B cell (primary cell): ENCODE data around the gene AHNAK. TPM values are rescaled to one million over a fixed set of nuclear protein-coding genes. Genes with fewer than 3 reads are reported as not detected.
A peak's percentile ranks its signal among the peaks of the same experiment; 100 is the strongest.

Source experiments
- ATAC-seq: fragments of 200-7000 bp; cut with Tn5 transposase; one replicate; pipeline ENCODE4 v1.10.0; 2021; ENCODE audit warnings: low read depth, mild to moderate bottlenecking, moderate number of reproducible peaks, moderate library complexity
- CTCF ChIA-PET: fragments of 350-600 bp; sonication (Branson Sonifier 250); formaldehyde crosslinking; loops from one replicate; lab custom pipeline; 2021; ENCODE audit warnings: antibody characterized with exemption, inconsistent platforms; lab: Charles Lee
- POLR2A ChIA-PET: fragments of 350-600 bp; sonication (Branson Sonifier 250); formaldehyde crosslinking; loops from one replicate; lab custom pipeline; 2021; ENCODE audit warnings: antibody characterized with exemption; lab: Charles Lee
- DNase-seq: peaks from one replicate; pipeline ENCODE4 v3.0.0; 2013
- H2AFZ ChIP-seq: 2 replicates; pipeline ENCODE4 v1.6.1; 2012; ENCODE audit warnings: mild to moderate bottlenecking, low read depth, low read length; ENCODE audit not compliant: insufficient read depth, poor library complexity, severe bottlenecking
- H3K27ac ChIP-seq, 2 donors: 1 replicate in 1 of 2; 2 replicates in 1 of 2; pipeline ENCODE4 v1.5.1; 2012 to 2013; ENCODE audit warnings: low read length in 2 of 2, mild to moderate bottlenecking in 2 of 2, moderate library complexity in 1 of 2
- H3K27me3 ChIP-seq, 4 experiments: fragments of 200-600 bp in 1 of 4; sonication (generic) in 1 of 4; replicated peaks in 1 of 4; 1 replicate in 2 of 4; 2 replicates in 2 of 4; pipeline versions ENCODE4 v1.6.1 to v1.7.0; 2013 to 2016; ENCODE audit warnings: low read length in 3 of 4, mild to moderate bottlenecking in 2 of 4, mixed read lengths in 1 of 4, moderate library complexity in 1 of 4; ENCODE audit not compliant: insufficient read depth in 4 of 4, control insufficient read depth in 3 of 4; ENCODE audit errors: control extremely low read depth in 1 of 4
- H3K36me3 ChIP-seq, 2 experiments: replicated peaks in 1 of 2; 1 replicate in 1 of 2; 2 replicates in 1 of 2; pipeline versions ENCODE4 v1.6.1 to v1.7.1; 2013; ENCODE audit warnings: low read length in 1 of 2; ENCODE audit not compliant: insufficient read depth in 2 of 2, control insufficient read depth in 1 of 2; ENCODE audit errors: control extremely low read depth in 1 of 2, extremely low read depth in 1 of 2
- H3K4me1 ChIP-seq, 2 donors: fragments of 200-600 bp in 1 of 2; sonication (generic) in 1 of 2; 1 replicate in 1 of 2; 2 replicates in 1 of 2; pipeline versions ENCODE4 v1.5.1 to v1.6.1; 2013 to 2017; ENCODE audit warnings: low read length in 2 of 2; ENCODE audit not compliant: control insufficient read depth in 2 of 2, insufficient read depth in 2 of 2
- H3K4me2 ChIP-seq: replicated peaks from 2 replicates; pipeline ENCODE3; 2012; ENCODE audit warnings: mild to moderate bottlenecking, low read depth, low read length; ENCODE audit not compliant: poor library complexity, severe bottlenecking
- H3K4me3 ChIP-seq, 5 experiments: fragments of 200-600 bp in 1 of 5; sonication (generic) in 1 of 5; 1 replicate in 3 of 5; 2 replicates in 2 of 5; pipeline versions ENCODE4 v1.5.1 to v1.7.0; 2011 to 2016; ENCODE audit warnings: low read length in 4 of 5, mild to moderate bottlenecking in 4 of 5, low read depth in 2 of 5, control low read depth in 1 of 5, moderate library complexity in 1 of 5; ENCODE audit not compliant: insufficient read depth in 1 of 5; ENCODE audit errors: control extremely low read depth in 1 of 5, extremely low read depth in 1 of 5
- H3K79me2 ChIP-seq: fragments of 200-600 bp; sonication (generic); one replicate; pipeline ENCODE4 v1.6.0; 2016; ENCODE audit warnings: low read length; ENCODE audit not compliant: control insufficient read depth, insufficient read depth
- H3K9ac ChIP-seq: fragments of 200-600 bp; sonication (generic); 2 replicates; pipeline ENCODE4 v1.6.1; 2017; ENCODE audit warnings: mild to moderate bottlenecking, low read length, moderate library complexity
- H3K9me3 ChIP-seq, 3 donors: one replicate each; pipeline versions ENCODE4 v1.6.1 to v1.7.1; 2013; ENCODE audit warnings: low read length in 2 of 3; ENCODE audit not compliant: control insufficient read depth in 2 of 3, insufficient read depth in 1 of 3; ENCODE audit errors: control extremely low read depth in 1 of 3
- H4K20me1 ChIP-seq: 2 replicates; pipeline ENCODE4 v1.6.0; 2012; ENCODE audit warnings: mild to moderate bottlenecking, low read length; ENCODE audit not compliant: insufficient read depth, control insufficient read depth, poor library complexity, severe bottlenecking
- H3K27ac Mint-ChIP-seq: one replicate; pipeline ENCODE4 v1.8.0; 2021; ENCODE audit warnings: mixed read lengths
- H3K27me3 Mint-ChIP-seq: one replicate; pipeline ENCODE4 v1.8.0; 2021; ENCODE audit warnings: mixed read lengths
- H3K4me1 Mint-ChIP-seq: one replicate; pipeline ENCODE4 v1.8.0; 2021; ENCODE audit warnings: mixed read lengths
- H3K4me3 Mint-ChIP-seq: one replicate; pipeline ENCODE4 v1.8.0; 2021; ENCODE audit warnings: mixed read lengths
- H3K9me3 Mint-ChIP-seq: one replicate; pipeline ENCODE4 v1.8.0; 2022; ENCODE audit warnings: mixed read lengths; ENCODE audit not compliant: insufficient read depth
- EZH2 ChIP-seq: IDR thresholded peaks from 2 replicates; pipeline ENCODE4 v1.6.1; 2012; ENCODE audit warnings: borderline replicate concordance, low read depth, mild to moderate bottlenecking, moderate library complexity, low read length; ENCODE audit not compliant: insufficient read depth, poor library complexity, severe bottlenecking
- WGBS: methylation state at CpG from one replicate; pipeline ENCODE4 v1.1.5; 2013; ENCODE audit warnings: missing lambda C conversion rate; ENCODE audit not compliant: insufficient coverage; 5-methylcytosine and 5-hydroxymethylcytosine counted together
- intact Hi-C: fragments of 100-400 bp; cut with micrococcal nuclease; formaldehyde crosslinking; loops from one replicate; pipeline ENCODE4 v1.10.0; 2022
- polyA plus RNA-seq: library from polyadenylated mRNA; depleted of rRNA; stranded (reverse); fragments of >200 nt; gene quantifications from 2 replicates; pipeline ENCODE4 v1.2.3, GENCODE V29; 2012
- total RNA-seq, 2 donors: library from RNA; stranded (reverse); fragments of 120-200 nt in 1 of 2; gene quantifications; 1 replicate in 1 of 2; 2 replicates in 1 of 2; pipeline versions ENCODE4 v1.2.3 to v1.2.4, GENCODE V29; 2013 to 2022
- TF ChIP-seq, protein P1 (sequence below): fragments of 200-600 bp; IDR thresholded peaks from one replicate; pipeline ENCODE4 v1.8.0; 2022; ENCODE audit warnings: antibody characterized with exemption, mild to moderate bottlenecking

AHNAK gene
- total and polyA plus RNA-seq, 2 donors (not counting 1 experiment from before 2014, with no cell fraction given), result 63.7 to 229 TPM

DNA sequence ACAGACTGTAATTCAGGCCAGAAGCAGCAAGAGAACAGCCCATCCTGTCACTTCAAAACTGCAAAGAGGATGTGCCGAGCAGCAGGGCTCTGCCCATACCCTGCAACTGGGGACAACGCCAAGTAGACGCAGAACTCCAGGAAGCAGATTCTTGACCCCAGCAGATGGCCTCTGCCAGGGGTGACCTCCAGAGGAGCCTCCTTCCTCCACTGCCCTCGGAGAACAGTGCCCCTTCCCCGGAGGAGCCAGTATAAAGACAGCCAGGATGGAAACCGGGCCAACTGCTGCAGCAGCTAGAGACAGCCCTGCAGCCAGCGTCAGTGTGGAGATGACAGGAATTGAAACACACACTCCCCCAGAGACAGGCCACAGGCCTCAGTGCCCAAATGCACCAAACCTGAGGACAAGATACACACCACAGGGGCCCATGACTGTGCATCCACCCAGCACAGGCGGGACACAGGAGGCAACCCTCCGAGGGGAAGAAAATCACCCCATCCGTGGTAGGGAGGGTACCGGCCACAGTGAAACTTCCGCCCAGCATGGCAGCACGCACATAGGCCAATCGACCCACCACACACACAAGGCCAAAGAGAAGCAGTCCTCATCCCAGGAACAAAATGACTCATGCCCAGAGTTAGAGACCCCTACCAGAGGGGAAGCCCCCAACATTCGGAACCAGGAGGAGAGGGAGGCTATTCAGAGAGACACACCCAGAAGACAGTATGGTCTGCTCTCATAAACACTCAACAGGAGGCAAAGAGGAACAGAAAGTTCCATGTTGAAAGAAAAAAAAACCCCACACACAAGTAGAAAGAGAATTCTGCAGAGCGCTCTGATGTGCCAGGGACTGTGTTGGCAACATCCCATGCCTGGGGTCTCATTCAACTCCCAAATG lies 5.6 kb downstream of the AHNAK start:
- POLR2A ChIA-PET, result interaction anchor here (1.1 to 7.3 kb wide), 3 partner anchors 15 to 116 kb away, joined by 3 to 119 read pairs (median 13); partner anchors contain the start of gene MTA2
- ATAC-seq, result peak; percentile 44
- peak overlapping the region; percentile 12 for H2AFZ ChIP-seq

More for the DNA sequence above, 5.6 kb downstream of the AHNAK start:
- Mint-ChIP-seq H3K27ac (peak overlapping the region; percentile 97), H3K4me3 (peak overlapping the region; percentile 97), H3K9me3 (no peaks in the 10 kb centered on the region), H3K27me3 (no peaks in the 10 kb centered on the region), H3K4me1 (peaks cover 79% of the 10 kb centered on the region)
- WGBS, result 30% methylated on average over 13 of the region's 16 CpGs
- peaks cover 61 to 78% of the 10 kb centered on the region in 2 donors for H3K4me1 ChIP-seq
- intact Hi-C loops, result loop anchor here (1.0 to 5.0 kb wide), 6 partner anchors 10 to 117 kb away; partner anchors contain the start of gene TUT1
- H3K9ac ChIP-seq, result peak overlapping the region; percentile 58
- no peaks in the 10 kb centered on the region for H3K27me3 ChIP-seq
- H3K27ac ChIP-seq, result peak overlapping the region; percentile 70 to 94
- peaks cover 90% of the 10 kb centered on the region for H4K20me1 ChIP-seq
- TF ChIP-seq, protein P1, sequence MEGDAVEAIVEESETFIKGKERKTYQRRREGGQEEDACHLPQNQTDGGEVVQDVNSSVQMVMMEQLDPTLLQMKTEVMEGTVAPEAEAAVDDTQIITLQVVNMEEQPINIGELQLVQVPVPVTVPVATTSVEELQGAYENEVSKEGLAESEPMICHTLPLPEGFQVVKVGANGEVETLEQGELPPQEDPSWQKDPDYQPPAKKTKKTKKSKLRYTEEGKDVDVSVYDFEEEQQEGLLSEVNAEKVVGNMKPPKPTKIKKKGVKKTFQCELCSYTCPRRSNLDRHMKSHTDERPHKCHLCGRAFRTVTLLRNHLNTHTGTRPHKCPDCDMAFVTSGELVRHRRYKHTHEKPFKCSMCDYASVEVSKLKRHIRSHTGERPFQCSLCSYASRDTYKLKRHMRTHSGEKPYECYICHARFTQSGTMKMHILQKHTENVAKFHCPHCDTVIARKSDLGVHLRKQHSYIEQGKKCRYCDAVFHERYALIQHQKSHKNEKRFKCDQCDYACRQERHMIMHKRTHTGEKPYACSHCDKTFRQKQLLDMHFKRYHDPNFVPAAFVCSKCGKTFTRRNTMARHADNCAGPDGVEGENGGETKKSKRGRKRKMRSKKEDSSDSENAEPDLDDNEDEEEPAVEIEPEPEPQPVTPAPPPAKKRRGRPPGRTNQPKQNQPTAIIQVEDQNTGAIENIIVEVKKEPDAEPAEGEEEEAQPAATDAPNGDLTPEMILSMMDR, result no peak
- TF ChIP-seq EZH2, result no peak
- CTCF ChIA-PET, result interaction anchor here (1.1 to 11.1 kb wide), 9 partner anchors 15 to 146 kb away, joined by 3 to 376 read pairs (median 11); partner anchors contain the start of genes EML3, ROM1 and TUT1
- peak overlapping the region in 4 of 5 experiments; percentile 38 to 99 (median 67) for H3K4me3 ChIP-seq
- H3K4me2 ChIP-seq, result peak overlapping the region; percentile 97
- peaks cover 91% of the 10 kb centered on the region for H3K79me2 ChIP-seq
- peaks cover 0 to 13% of the 10 kb centered on the region in 2 experiments for H3K36me3 ChIP-seq
- DNase-seq, result peak; percentile 78
- H3K9me3 ChIP-seq, result no peaks in the 10 kb centered on the region
